ENCODE results near the gene MED12L.
A peak's percentile ranks its signal among the peaks of the same experiment; 100 is the strongest.

MED12L gene

DNA sequence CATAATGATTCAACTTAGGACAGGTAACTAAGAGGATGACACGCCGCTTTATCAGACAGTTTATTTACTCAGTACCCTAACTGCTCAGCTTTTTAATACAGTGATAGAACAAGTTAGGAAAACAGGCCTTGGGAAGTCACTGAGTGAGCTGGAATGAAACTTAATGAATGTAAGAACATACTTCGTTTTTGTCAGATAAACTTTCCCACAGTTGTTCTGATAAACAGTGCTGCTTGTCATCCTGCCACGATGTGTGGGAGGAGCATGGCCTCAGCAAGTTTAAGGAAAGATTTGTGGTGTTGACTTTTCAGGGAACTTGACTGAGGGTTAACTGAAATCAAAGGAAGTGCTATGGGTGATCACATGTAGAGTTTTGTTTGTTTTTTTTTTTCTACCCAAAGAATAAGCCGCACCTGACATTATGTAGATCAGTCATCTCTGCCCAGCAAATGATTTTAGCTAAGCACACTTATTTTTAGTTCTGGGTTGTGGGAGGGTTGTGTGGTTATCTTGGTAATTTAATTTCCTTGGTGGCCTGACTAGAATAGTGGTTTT is 198.5 kb downstream of the MED12L start:
- TF ChIP-seq, protein P1, sequence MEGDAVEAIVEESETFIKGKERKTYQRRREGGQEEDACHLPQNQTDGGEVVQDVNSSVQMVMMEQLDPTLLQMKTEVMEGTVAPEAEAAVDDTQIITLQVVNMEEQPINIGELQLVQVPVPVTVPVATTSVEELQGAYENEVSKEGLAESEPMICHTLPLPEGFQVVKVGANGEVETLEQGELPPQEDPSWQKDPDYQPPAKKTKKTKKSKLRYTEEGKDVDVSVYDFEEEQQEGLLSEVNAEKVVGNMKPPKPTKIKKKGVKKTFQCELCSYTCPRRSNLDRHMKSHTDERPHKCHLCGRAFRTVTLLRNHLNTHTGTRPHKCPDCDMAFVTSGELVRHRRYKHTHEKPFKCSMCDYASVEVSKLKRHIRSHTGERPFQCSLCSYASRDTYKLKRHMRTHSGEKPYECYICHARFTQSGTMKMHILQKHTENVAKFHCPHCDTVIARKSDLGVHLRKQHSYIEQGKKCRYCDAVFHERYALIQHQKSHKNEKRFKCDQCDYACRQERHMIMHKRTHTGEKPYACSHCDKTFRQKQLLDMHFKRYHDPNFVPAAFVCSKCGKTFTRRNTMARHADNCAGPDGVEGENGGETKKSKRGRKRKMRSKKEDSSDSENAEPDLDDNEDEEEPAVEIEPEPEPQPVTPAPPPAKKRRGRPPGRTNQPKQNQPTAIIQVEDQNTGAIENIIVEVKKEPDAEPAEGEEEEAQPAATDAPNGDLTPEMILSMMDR (IDR thresholded peaks at IDR 0.05), result no peak

DNA sequence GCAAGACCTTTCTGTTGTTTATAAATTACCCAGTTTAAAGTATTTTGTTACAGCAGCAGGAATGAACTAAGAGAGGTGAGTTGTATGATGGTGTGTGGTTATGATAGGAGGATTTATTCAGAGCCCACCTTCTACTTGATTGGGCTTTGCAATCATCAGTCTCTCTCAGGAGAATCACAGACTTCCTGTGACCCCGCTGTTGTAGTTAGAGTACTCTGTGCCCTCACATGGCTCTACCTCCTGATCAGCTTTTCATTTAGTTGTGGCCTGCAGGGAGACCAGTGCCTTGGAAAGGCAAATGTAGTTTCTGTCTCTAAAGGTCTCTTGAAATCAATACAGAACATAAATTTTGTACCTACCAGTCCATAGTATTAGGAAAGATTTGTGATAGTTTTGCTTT is 200.5 kb downstream of the MED12L start:
- TF ChIP-seq, protein P1 (IDR thresholded peaks at IDR 0.05), result no peak

DNA sequence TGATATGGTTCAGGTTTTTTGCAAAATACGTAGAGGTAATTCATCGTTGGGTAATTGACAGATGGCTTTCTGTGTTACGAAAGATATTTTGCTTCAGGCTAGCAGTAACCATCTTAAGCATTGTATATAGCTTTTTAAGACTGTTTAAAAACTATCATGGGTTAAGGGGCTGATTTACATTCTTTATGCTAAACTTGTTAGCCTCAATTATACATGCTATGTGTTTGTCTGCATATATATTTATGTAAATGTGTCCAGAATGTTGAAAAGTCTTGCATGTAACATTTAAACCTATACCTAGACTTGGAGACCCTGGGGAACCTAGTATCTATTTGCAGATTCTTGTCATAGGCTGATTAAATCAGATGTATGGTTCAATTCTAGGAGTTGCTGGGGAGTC is 204.0 kb downstream of the MED12L start:
- TF ChIP-seq, protein P1 (IDR thresholded peaks at IDR 0.05), result no peak

DNA sequence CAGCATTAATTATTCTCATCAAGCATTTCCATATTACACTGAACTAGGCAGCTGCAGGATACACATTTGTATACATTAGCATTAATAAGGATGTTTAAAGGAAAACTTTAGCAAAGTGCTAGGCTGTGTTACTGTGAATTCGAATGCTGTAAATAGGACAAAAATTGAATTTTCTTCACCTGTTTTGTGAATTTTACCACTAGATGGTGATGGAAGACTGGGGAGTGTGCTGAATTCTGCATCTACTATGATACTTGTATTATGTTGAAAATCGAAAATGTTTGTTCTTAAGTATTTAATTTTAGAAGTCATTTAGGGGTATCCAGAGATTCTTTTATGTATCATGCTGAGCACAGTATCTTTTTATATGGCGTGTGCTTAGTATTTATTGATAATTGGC is 205.2 kb downstream of the MED12L start:
- TF ChIP-seq, protein P1 (IDR thresholded peaks at IDR 0.05), result peak; percentile 46

DNA sequence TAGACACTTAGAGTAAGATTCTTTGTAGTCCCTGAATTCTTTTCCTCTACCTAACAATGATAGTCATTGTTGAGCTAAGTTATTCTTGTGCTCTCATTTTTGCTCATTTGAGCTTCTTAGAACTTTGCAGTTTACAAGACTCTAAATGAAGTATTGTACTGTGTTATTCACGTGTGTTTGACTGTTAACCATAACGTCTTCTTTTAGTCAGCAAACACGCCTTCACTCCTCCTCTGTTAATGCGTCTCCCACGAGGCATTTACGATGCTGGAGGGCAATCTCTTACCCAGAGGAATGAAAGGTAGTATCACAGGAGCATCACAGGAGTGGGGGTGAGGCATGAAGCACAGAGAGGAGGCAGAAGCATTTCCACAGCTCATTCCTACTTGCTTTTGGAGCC is 207.7 kb downstream of the MED12L start:
- TF ChIP-seq, protein P1 (IDR thresholded peaks at IDR 0.05), result no peak

DNA sequence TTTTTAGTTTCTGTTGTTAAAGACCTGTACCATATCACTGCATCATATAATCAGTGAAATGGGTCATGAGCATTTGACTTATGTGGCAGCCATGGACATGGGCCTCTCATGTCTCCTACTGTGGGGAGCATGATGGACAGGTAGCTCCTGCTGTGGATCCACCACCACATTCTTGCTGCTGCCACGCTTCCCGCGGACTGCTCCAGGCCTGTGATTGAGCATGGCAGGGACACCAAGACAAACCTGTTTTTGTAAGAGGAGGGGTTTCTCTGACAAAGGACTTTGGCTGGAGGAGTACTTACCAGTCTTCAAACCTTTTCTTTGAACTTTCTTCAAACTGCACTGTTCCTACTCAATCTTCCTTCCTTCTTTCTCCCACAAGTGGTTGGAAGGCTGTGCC is 210.8 kb downstream of the MED12L start:
- TF ChIP-seq, protein P1 (IDR thresholded peaks at IDR 0.05), result no peak

DNA sequence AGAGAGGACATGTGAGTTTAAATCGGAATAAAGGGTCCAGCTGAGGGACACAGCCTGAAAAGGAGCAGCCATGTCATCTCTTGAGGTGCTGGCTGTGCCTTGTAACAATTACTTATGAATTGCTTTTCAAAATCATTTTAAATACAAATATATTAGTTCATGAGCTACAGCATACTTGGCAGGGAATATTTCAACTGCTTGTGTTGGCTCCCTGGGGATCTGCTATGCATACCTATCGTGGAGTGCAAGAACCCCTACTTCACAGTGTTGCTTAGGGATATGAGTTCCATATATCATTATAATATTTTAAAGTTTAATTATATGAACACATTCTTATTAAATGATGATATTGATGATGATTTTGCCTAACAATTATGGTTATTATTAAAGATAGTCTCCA is 212.0 kb downstream of the MED12L start:
- TF ChIP-seq, protein P1 (IDR thresholded peaks at IDR 0.05), result no peak

DNA sequence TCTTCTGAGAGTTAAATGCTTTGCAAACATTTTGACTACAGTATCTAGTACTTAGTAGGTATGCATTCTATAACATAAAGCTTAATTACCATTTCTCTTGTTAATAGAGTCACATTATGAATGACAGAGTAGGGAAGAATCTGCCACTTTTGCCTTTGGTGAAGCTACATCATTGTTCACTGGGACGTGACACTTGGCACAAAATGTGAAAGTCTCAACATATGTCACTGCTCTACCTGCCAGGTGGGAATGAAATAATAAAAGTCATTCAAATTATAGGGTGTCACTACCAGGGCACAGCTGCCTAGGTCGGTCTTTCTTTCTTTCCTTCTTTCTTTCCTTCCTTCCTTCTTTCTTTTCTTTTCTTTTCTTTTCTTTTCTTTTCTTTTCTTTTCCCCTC is 213.5 kb downstream of the MED12L start:
- TF ChIP-seq, protein P1 (IDR thresholded peaks at IDR 0.05), result no peak
